Mesodermal cell (in vitro differentiated cells): Measurements from ENCODE around the gene CD22.

Experiments
- H3K27ac ChIP-seq: 2 replicates; pipeline ENCODE4 v1.7.0; 2013; ENCODE audit warnings: mild to moderate bottlenecking, low read depth, low read length, moderate library complexity; ENCODE audit not compliant: severe bottlenecking
- H3K36me3 ChIP-seq: 2 replicates; pipeline ENCODE4 v1.7.1; 2013; ENCODE audit warnings: mild to moderate bottlenecking, low read length, moderate library complexity; ENCODE audit not compliant: control insufficient read depth, insufficient read depth
- H3K4me1 ChIP-seq: one replicate; pipeline ENCODE4 v1.7.1; 2013; ENCODE audit warnings: mild to moderate bottlenecking, low read length; ENCODE audit not compliant: insufficient read depth, control insufficient read depth, poor library complexity, severe bottlenecking
- H3K4me3 ChIP-seq: 2 replicates; pipeline ENCODE4 v1.7.0; 2013; ENCODE audit warnings: low read length, control low read depth, mild to moderate bottlenecking; ENCODE audit not compliant: insufficient read depth, poor library complexity, severe bottlenecking; ENCODE audit errors: extremely low read depth
- H3K9me3 ChIP-seq: 2 replicates; pipeline ENCODE4 v1.7.1; 2013; ENCODE audit warnings: mild to moderate bottlenecking, low read length, moderate library complexity; ENCODE audit not compliant: control insufficient read depth
- WGBS, 2 experiments: methylation state at CpG; one replicate each; pipeline ENCODE4 v1.1.5; 2013; ENCODE audit warnings: missing lambda C conversion rate in 2 of 2; ENCODE audit not compliant: insufficient coverage in 2 of 2; 5-methylcytosine and 5-hydroxymethylcytosine counted together

Gene CD22

GRCh38 chr19:35331551-35332214 is 2.7 kb downstream of the CD22 start:
- no peak overlapping the region for H3K4me3 ChIP-seq
- 86 to 90% methylated on average over 8 to 12 of the region's 14 CpGs for WGBS, 2 experiments
- H3K9me3 ChIP-seq = no peaks in the 10 kb centered on the region
- no peaks in the 10 kb centered on the region for H3K36me3 ChIP-seq
- H3K4me1 ChIP-seq = peaks cover 6% of the 10 kb centered on the region
- H3K27ac ChIP-seq = no peak overlapping the region

- Histone ChIP-seq H3K36me3 (no peaks in the 10 kb centered on the region), H3K27ac (no peak overlapping the region)
- 86 to 87% methylated on average over 12 of the region's 12 CpGs for WGBS, 2 experiments
Observed at GRCh38 chr19:35332817-35333216, 3.8 kb downstream of the CD22 start.

GRCh38 chr19:35334144-35334753 is 5.3 kb downstream of the CD22 start:
- no peaks in the 10 kb centered on the region for H3K36me3 ChIP-seq
- 92 to 96% methylated on average over 9 of the region's 10 CpGs for WGBS, 2 experiments
- H3K4me1 ChIP-seq = no peaks in the 10 kb centered on the region
- no peaks in the 10 kb centered on the region for H3K9me3 ChIP-seq
- no peak overlapping the region for H3K27ac ChIP-seq
- no peak overlapping the region for H3K4me3 ChIP-seq

More at GRCh38 chr19:35332817-35333216, 3.8 kb downstream of the CD22 start:
- peaks cover 6% of the 10 kb centered on the region for H3K4me1 ChIP-seq
- H3K9me3 ChIP-seq = no peaks in the 10 kb centered on the region
- H3K4me3 ChIP-seq = no peak overlapping the region

GRCh38 chr19:35336166-35336955 is 7.4 kb downstream of the CD22 start:
- no peaks in the 10 kb centered on the region for H3K9me3 ChIP-seq
- H3K4me3 ChIP-seq = no peak overlapping the region
- no peaks in the 10 kb centered on the region for H3K36me3 ChIP-seq
- no peaks in the 10 kb centered on the region for H3K4me1 ChIP-seq
- WGBS, 2 experiments = 92 to 93% methylated on average over 19 of the region's 21 CpGs
- no peak overlapping the region for H3K27ac ChIP-seq

- no peak overlapping the region for H3K4me3 ChIP-seq
- H3K36me3 ChIP-seq = no peaks in the 10 kb centered on the region
- H3K27ac ChIP-seq = no peak overlapping the region
- 90 to 95% methylated on average over 20 to 25 of the region's 25 CpGs for WGBS, 2 experiments
- H3K4me1 ChIP-seq = no peaks in the 10 kb centered on the region
- H3K9me3 ChIP-seq = no peaks in the 10 kb centered on the region
Observed at GRCh38 chr19:35337097-35337983, 8.4 kb downstream of the CD22 start.

GRCh38 chr19:35337984-35338296 is 9.0 kb downstream of the CD22 start:
- Histone ChIP-seq H3K4me1 (no peaks in the 10 kb centered on the region), H3K36me3 (no peaks in the 10 kb centered on the region), H3K27ac (no peak overlapping the region), H3K9me3 (no peaks in the 10 kb centered on the region), H3K4me3 (no peak overlapping the region)
- WGBS, 2 experiments = 83 to 90% methylated on average over 11 to 13 of the region's 13 CpGs

GRCh38 chr19:35340431-35340830 is 11.4 kb downstream of the CD22 start:
- Histone ChIP-seq H3K4me1 (no peaks in the 10 kb centered on the region), H3K36me3 (no peaks in the 10 kb centered on the region), H3K4me3 (no peak overlapping the region), H3K9me3 (no peaks in the 10 kb centered on the region), H3K27ac (no peak overlapping the region)
- WGBS, 2 experiments = 89 to 91% methylated on average over 8 to 9 of the region's 11 CpGs

- H3K4me1 ChIP-seq = no peaks in the 10 kb centered on the region
- no peaks in the 10 kb centered on the region for H3K9me3 ChIP-seq
- no peak overlapping the region for H3K4me3 ChIP-seq
- 88 to 90% methylated on average over 14 to 15 of the region's 16 CpGs for WGBS, 2 experiments
- no peak overlapping the region for H3K27ac ChIP-seq
- no peaks in the 10 kb centered on the region for H3K36me3 ChIP-seq
Observed at GRCh38 chr19:35341006-35341405, 12.0 kb downstream of the CD22 start.

- Histone ChIP-seq H3K4me1 (peaks cover under 1% of the 10 kb centered on the region), H3K9me3 (no peaks in the 10 kb centered on the region)
- WGBS, 2 experiments = 89 to 93% methylated on average over 9 to 11 of the region's 14 CpGs
Observed at GRCh38 chr19:35341565-35342225, 12.7 kb downstream of the CD22 start.

GRCh38 chr19:35342430-35342829 is 13.4 kb downstream of the CD22 start:
- 39 to 62% methylated on average over 2 to 3 of the region's 5 CpGs for WGBS, 2 experiments
- no peaks in the 10 kb centered on the region for H3K36me3 ChIP-seq
- H3K9me3 ChIP-seq = no peaks in the 10 kb centered on the region
- H3K4me1 ChIP-seq = peaks cover 8% of the 10 kb centered on the region
- H3K27ac ChIP-seq = no peak overlapping the region
- H3K4me3 ChIP-seq = no peak overlapping the region

More at GRCh38 chr19:35341565-35342225, 12.7 kb downstream of the CD22 start:
- H3K4me3 ChIP-seq = no peak overlapping the region
- no peak overlapping the region for H3K27ac ChIP-seq
- no peaks in the 10 kb centered on the region for H3K36me3 ChIP-seq
